ENCODE data around the gene C11orf24. TPM values are rescaled to one million over a fixed set of nuclear protein-coding genes. Genes with fewer than 3 reads are reported as not detected.
A peak's percentile ranks its signal among the peaks of the same experiment; 100 is the strongest.

Gene C11orf24
- total and polyA plus RNA-seq, 9 of the 15 experiments (the other 6 are each of a cell fraction or from before 2014, with no cell fraction given) = 2.0 to 65.2 (median 32.5) TPM

- TF ChIP-seq STAG1 (CRISPR knock-in tag; IDR thresholded peaks at IDR 0.05; ENCODE audit: borderline replicate concordance) = no peak
- TF ChIP-seq ZNF311 (CRISPR knock-in tag; IDR thresholded peaks at IDR 0.05) = peak; percentile 64; the same call in 1 of the 2 replicates
- TF ChIP-seq HDAC3 (IDR thresholded peaks at IDR 0.05; ENCODE audit: borderline replicate concordance, partially characterized antibody) = peak; percentile 68
- TF ChIP-seq ZBTB9 (CRISPR knock-in tag; IDR thresholded peaks at IDR 0.05) = peak; percentile 86
- TF ChIP-seq NR4A1 (CRISPR knock-in tag; IDR thresholded peaks at IDR 0.05) = no peak
- peak; percentile 75 for TF ChIP-seq NR4A1 (tag; IDR thresholded peaks at IDR 0.05)
- no peak for TF ChIP-seq ZNF780A (CRISPR knock-in tag; IDR thresholded peaks at IDR 0.05)
- TF ChIP-seq RAD21 (CRISPR knock-in tag; conservative IDR thresholded peaks at IDR 0.05 in 1 of 2, IDR thresholded peaks at IDR 0.05 in 1 of 2) = peak; percentile 23 to 26; a peak in 1 of 4 replicates
- peak; percentile 31; the same call in 1 of the 2 replicates for TF ChIP-seq SMARCA5 (IDR thresholded peaks at IDR 0.05)
- peak; percentile 91; the same call in 1 of the 2 replicates for TF ChIP-seq SMARCA4 (IDR thresholded peaks at IDR 0.05)
- TF ChIP-seq RNF2 (IDR thresholded peaks at IDR 0.05) = peak; percentile 77; the same call in 1 of the 2 replicates
- TF ChIP-seq MBD2 (IDR thresholded peaks at IDR 0.05; ENCODE audit: borderline replicate concordance, low read depth) = peak; percentile 17; the same call in 1 of the 2 replicates
- TF ChIP-seq EGR1 (conservative IDR thresholded peaks at IDR 0.05) = 0 out of 2 replicates have a peak, but pooled peaks have one; percentile 17
- TF ChIP-seq ZBTB40 (IDR thresholded peaks at IDR 0.05) = peak; percentile 92
- peak; percentile 90 for TF ChIP-seq ZBTB40 (CRISPR knock-in tag; IDR thresholded peaks at IDR 0.05)
These were observed 4.6 kb downstream of the C11orf24 start (continued) for GRCh38 chr11:68266936-68267880.
